Measurements from ENCODE around the gene ANO4. TPM values are rescaled to one million over a fixed set of nuclear protein-coding genes. Genes with fewer than 3 reads are reported as not detected.

The ANO4 gene
- total and polyA plus RNA-seq, 2 experiments from 2014 or later = 0.33 to 0.92 TPM

DNA sequence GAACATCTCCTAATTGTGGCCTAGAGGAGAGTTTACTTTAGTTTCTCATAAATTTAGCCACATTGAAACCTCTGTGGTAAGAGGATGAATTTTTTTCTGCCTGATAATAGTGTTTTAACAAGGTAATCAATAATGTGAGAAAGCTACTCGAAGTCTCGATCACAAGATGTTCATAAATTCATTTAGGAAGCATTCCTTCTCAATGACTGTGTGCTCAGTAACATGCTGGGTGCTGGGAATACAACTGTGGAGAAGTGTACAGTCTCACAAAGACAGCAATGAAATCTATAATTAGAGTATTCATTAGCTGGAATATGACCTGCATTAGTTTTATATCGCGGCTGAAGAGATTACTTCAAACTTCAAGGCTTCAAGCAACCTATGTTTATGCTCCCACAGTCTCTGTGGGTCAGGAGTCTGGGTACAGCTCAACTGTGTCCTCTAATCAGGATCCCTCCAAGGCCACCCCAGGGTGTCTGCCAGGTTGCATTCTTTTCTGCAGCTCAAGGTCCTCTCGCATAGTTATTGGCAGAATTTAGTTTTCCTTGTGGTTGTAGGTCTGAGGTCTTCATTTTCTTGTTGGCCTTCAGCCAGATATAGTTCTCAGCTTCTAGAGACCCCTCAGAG lies 167.6 kb downstream of the ANO4 start:
- no peak for DNase-seq (ENCODE audit: low read depth in 1 of 2, low spot score in 1 of 2)
- no peak overlapping the region for H3K4me3 ChIP-seq
- H3K4me1 ChIP-seq (ENCODE audit: low read depth) = no peaks in the 10 kb centered on the region
- no peak overlapping the region for H3K27ac ChIP-seq
- H3K9me3 ChIP-seq (ENCODE audit: low read depth) = no peaks in the 10 kb centered on the region
- TF ChIP-seq, protein P1, sequence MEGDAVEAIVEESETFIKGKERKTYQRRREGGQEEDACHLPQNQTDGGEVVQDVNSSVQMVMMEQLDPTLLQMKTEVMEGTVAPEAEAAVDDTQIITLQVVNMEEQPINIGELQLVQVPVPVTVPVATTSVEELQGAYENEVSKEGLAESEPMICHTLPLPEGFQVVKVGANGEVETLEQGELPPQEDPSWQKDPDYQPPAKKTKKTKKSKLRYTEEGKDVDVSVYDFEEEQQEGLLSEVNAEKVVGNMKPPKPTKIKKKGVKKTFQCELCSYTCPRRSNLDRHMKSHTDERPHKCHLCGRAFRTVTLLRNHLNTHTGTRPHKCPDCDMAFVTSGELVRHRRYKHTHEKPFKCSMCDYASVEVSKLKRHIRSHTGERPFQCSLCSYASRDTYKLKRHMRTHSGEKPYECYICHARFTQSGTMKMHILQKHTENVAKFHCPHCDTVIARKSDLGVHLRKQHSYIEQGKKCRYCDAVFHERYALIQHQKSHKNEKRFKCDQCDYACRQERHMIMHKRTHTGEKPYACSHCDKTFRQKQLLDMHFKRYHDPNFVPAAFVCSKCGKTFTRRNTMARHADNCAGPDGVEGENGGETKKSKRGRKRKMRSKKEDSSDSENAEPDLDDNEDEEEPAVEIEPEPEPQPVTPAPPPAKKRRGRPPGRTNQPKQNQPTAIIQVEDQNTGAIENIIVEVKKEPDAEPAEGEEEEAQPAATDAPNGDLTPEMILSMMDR (IDR thresholded peaks at IDR 0.05; ENCODE audit: low read depth, low read length) = no peak
- no peaks in the 10 kb centered on the region for H3K36me3 ChIP-seq
- no peaks in the 10 kb centered on the region for H3K27me3 ChIP-seq

DNA sequence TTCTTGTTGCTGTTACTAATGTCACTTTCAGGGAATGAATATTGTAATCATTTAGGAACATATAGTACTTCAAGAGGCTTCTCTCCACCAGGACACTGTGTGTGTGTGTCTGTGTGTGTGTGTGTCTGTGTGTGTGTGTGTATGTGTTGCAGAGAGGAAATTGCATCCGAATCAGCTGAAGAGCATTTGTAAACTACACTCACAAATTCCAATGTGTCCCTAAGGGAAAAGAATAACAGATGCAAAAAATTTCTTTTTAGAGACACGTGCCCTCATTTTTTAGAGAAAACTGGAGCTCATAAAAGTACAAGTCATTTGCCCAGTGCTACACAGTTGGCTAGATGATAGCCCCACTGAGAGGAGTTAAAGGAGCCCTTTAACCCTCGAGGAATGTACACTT lies 168.8 kb downstream of the ANO4 start:
- Histone ChIP-seq H3K4me3 (no peak overlapping the region), H3K27ac (no peak overlapping the region), H3K36me3 (no peaks in the 10 kb centered on the region), H3K27me3 (no peaks in the 10 kb centered on the region), H3K9me3 (ENCODE audit: low read depth) (no peaks in the 10 kb centered on the region), H3K4me1 (ENCODE audit: low read depth) (no peaks in the 10 kb centered on the region)
- TF ChIP-seq, protein P1 (IDR thresholded peaks at IDR 0.05; ENCODE audit: low read depth, low read length) = no peak
- peak in 1 of 2 donors; percentile 26 for DNase-seq (ENCODE audit: low read depth in 1 of 2, low spot score in 1 of 2)

DNA sequence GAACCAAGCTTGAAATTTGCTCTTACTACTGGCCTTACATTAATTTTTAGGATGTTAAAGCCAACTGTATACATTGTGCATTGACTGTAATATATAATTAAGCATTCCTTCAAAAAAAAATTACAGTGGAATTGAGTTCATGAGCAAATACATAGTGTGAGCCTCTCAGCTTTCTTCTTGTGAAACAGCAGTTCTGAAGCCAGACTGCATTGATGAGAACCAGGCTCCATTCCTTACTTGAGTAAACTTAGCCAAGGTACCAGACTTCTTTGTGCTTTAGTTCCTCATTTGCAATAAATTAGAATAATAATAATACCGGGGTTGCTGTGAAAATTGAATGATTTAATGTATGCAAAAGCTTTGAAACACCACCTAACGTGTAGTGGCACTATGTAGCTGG lies 169.5 kb downstream of the ANO4 start:
- DNase-seq (ENCODE audit: low read depth in 1 of 2, low spot score in 1 of 2) = no peak
- Histone ChIP-seq H3K27me3 (no peaks in the 10 kb centered on the region), H3K4me3 (no peak overlapping the region), H3K9me3 (ENCODE audit: low read depth) (no peaks in the 10 kb centered on the region), H3K27ac (no peak overlapping the region), H3K36me3 (no peaks in the 10 kb centered on the region), H3K4me1 (ENCODE audit: low read depth) (no peaks in the 10 kb centered on the region)
- TF ChIP-seq, protein P1 (IDR thresholded peaks at IDR 0.05; ENCODE audit: low read depth, low read length) = no peak

DNA sequence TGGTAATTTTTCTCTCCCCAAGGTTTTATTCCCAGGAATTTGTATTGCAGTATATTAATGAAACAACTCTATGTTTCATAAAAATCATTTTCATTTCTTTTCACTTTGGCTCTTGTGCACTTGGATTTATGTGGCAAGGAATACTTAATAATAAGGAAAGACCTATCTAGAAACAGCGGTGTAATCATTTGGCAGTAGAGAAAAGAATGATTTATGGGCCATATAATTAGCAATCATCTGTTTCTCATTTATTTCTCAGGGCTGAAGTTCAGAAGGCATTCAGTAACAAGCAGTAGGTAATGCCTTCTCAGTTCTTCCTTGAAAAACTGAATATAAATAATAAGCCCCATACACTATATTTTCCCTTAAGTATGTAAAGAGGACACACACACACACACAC lies 172.6 kb downstream of the ANO4 start:
- TF ChIP-seq, protein P1 (IDR thresholded peaks at IDR 0.05; ENCODE audit: low read depth, low read length) = no peak
- Histone ChIP-seq H3K27ac (no peak overlapping the region), H3K27me3 (no peaks in the 10 kb centered on the region), H3K9me3 (ENCODE audit: low read depth) (no peaks in the 10 kb centered on the region), H3K4me3 (no peak overlapping the region), H3K4me1 (ENCODE audit: low read depth) (no peaks in the 10 kb centered on the region), H3K36me3 (no peaks in the 10 kb centered on the region)
- no peak for DNase-seq (ENCODE audit: low read depth in 1 of 2, low spot score in 1 of 2)

DNA sequence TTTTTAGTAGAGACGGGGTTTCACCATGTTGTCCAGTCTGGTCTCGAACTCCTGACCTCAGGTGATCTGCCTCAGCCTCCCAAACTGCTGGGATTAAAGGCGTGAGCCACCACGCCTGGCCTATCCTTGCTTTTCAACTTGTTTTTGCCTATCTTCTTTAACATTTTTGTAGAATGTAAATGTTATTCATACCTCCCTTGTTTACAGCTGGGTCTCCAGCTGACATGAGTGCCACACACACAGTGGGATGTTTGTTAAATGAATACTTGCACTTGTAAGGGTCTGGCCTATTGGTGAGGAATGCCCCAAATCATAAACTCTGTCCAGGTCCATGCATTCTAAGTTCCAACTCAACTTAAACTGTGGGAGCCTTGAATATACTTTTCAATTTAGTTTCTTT lies 176.3 kb downstream of the ANO4 start:
- Histone ChIP-seq H3K27me3 (no peaks in the 10 kb centered on the region), H3K4me1 (ENCODE audit: low read depth) (no peaks in the 10 kb centered on the region), H3K27ac (no peak overlapping the region), H3K36me3 (no peaks in the 10 kb centered on the region), H3K9me3 (ENCODE audit: low read depth) (no peaks in the 10 kb centered on the region), H3K4me3 (no peak overlapping the region)
- TF ChIP-seq, protein P1 (IDR thresholded peaks at IDR 0.05; ENCODE audit: low read depth, low read length) = no peak
- DNase-seq (ENCODE audit: low read depth in 1 of 2, low spot score in 1 of 2) = no peak

All from cardiac muscle cell (in vitro differentiated cells and primary cell).